ENCODE data around the gene INAFM2. TPM values are rescaled to one million over a fixed set of nuclear protein-coding genes. Genes with fewer than 3 reads are reported as not detected.

The INAFM2 gene
- total and polyA plus RNA-seq, 11 donors, result 27.9 to 92.7 (median 36.1) TPM

- DNase-seq (peak in 2 of 5 donors; percentile 64), ATAC-seq (peak in 2 of 4 donors; percentile 23 to 38)
- 12 to 26% (median 20%) methylated on average over 34 to 68 of the region's 68 CpGs for WGBS, 4 donors
- intact Hi-C loops (cut with DNase I), result no loop called here
- Histone ChIP-seq H3K4me3 (peak overlapping the region in 11 of 12 donors; percentile 5 to 51 (median 35)), H3K27ac (peak overlapping the region in 1 of 12 donors; percentile 19), H3K36me3 (peaks cover 0 to 77% (median 0%) of the 10 kb centered on the region in 9 donors), H3K9me3 (no peaks in the 10 kb centered on the region), H3K27me3 (no peaks in the 10 kb centered on the region), H3K4me1 (peaks cover 0 to 55% (median 21%) of the 10 kb centered on the region in 12 donors)
- TF ChIP-seq CTCF (IDR thresholded peaks at IDR 0.05) (no peak), POLR2A (IDR thresholded peaks at IDR 0.05) (no peak)
Observed at GRCh38 chr15:40290918-40291574, 32.4 kb upstream of the INAFM2 start.

GRCh38 chr15:40292246-40292645 is 31.2 kb upstream of the INAFM2 start:
- Histone ChIP-seq H3K4me3 (no peak overlapping the region), H3K27me3 (no peaks in the 10 kb centered on the region), H3K4me1 (peaks cover 0 to 57% (median 19%) of the 10 kb centered on the region in 12 donors), H3K9me3 (no peaks in the 10 kb centered on the region), H3K27ac (no peak overlapping the region), H3K36me3 (peaks cover 0 to 83% (median 0%) of the 10 kb centered on the region in 9 donors)
- intact Hi-C loops (cut with DNase I), result no loop called here
- DNase-seq (no peak), ATAC-seq (no peak)
- TF ChIP-seq POLR2A (IDR thresholded peaks at IDR 0.05) (no peak), CTCF (IDR thresholded peaks at IDR 0.05) (no peak)
- WGBS, 4 donors, result 81 to 96% (median 86%) methylated on average over 2 to 3 of the region's 3 CpGs

- Histone ChIP-seq H3K4me1 (peaks cover 0 to 57% (median 19%) of the 10 kb centered on the region in 12 donors), H3K36me3 (peaks cover 0 to 85% (median 0%) of the 10 kb centered on the region in 9 donors), H3K4me3 (no peak overlapping the region), H3K27me3 (no peaks in the 10 kb centered on the region), H3K27ac (no peak overlapping the region), H3K9me3 (no peaks in the 10 kb centered on the region)
- DNase-seq (peak in 1 of 5 donors; percentile 17), ATAC-seq (no peak)
- intact Hi-C loops (cut with DNase I), result no loop called here
- TF ChIP-seq CTCF (IDR thresholded peaks at IDR 0.05) (no peak), POLR2A (IDR thresholded peaks at IDR 0.05) (no peak)
Observed at GRCh38 chr15:40293006-40293405, 30.5 kb upstream of the INAFM2 start.

GRCh38 chr15:40293905-40294895 is 29.3 kb upstream of the INAFM2 start:
- WGBS, 4 donors, result 90 to 94% (median 91%) methylated on average over 18 to 20 of the region's 20 CpGs
- intact Hi-C loops (cut with DNase I), result no loop called here
- H3K36me3 ChIP-seq, result peaks cover 0 to 85% (median 0%) of the 10 kb centered on the region in 9 donors
- ATAC-seq (no peak), DNase-seq (peak in 2 of 5 donors; percentile 21 to 52)
- no peaks in the 10 kb centered on the region for H3K27me3 ChIP-seq
- no peak overlapping the region for H3K27ac ChIP-seq
- H3K4me1 ChIP-seq, result peaks cover 0 to 57% (median 19%) of the 10 kb centered on the region in 12 donors
- H3K9me3 ChIP-seq, result peaks cover 0 to 1% (median 0%) of the 10 kb centered on the region in 12 donors
- no peak overlapping the region for H3K4me3 ChIP-seq
- no peak for TF ChIP-seq CTCF (IDR thresholded peaks at IDR 0.05)
- TF ChIP-seq POLR2A (IDR thresholded peaks at IDR 0.05), result no peak

All from heart left ventricle (tissue), 16 donors.